Ureter (tissue), 1 donor: ENCODE measurements around the gene RPL18. TPM values are rescaled to one million over a fixed set of nuclear protein-coding genes. Genes with fewer than 3 reads are reported as not detected.
"Not testable (repeated sequence)": the region's sequence is repeated elsewhere in the genome, so short reads cannot be mapped to it uniquely, and the experiment has no call there.

ENCODE experiments used
- DNase-seq: peaks from one replicate; pipeline ENCODE4 v3.0.0-alpha.2; 2020; ENCODE audit warnings: low spot score
- total RNA-seq: library from RNA; stranded (reverse); gene quantifications from one replicate; pipeline ENCODE4 v1.2.4, GENCODE V29; 2023
- donor health status: DM: yes; HTN: yes; CAD: no.

Gene RPL18
- total RNA-seq = 1,575 TPM

GRCh38 chr19:48618916-48619691, at the start of gene RPL18, which contains the start of gene SPHK2:
Gene RPL18 (minus strand): TSS chr19:48619178. CDS start chr19:48619143, 35 bp downstream.
Gene SPHK2 (plus strand): TSS chr19:48619506. CDS start chr19:48620515, 1,009 bp downstream.
- peak; percentile 98 for DNase-seq

DNA sequence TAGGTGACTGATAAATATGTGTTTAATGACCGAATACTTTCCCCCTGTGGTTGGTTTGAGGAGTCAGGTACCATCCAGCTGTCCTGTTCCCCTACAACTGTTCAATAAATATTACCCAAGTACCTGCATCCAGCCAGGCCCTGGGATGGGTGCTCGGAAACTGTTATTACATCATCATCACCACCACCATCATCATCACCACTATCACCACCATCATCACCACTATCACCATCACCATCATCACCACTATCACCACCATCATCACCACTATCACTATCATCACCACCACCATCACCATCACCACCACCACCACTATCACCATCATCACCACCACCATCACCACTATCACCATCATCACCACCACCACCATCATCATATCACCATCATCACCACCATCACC, 49.8 kb upstream of the RPL18 start:
- no peak for DNase-seq

DNA sequence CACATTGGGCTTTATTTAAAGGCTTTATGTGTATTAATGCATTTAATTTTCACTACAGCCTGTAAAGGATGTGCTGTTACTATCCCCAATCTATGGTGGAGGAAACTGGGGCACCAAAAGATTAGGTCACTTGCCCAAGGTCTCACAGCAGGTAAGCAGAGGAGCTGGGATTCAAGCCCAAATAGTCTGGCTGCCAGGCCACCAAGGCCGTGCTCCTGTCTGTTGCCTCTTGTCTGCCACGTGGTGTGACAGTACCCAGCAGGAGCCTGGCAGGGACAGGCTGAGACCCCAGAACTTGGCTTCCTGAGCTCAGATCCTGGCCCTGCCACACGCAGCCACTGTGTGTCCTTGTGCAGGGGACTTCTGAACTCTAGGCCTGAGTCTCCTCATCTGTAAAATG, 49.4 kb upstream of the RPL18 start:
- no peak for DNase-seq

DNA sequence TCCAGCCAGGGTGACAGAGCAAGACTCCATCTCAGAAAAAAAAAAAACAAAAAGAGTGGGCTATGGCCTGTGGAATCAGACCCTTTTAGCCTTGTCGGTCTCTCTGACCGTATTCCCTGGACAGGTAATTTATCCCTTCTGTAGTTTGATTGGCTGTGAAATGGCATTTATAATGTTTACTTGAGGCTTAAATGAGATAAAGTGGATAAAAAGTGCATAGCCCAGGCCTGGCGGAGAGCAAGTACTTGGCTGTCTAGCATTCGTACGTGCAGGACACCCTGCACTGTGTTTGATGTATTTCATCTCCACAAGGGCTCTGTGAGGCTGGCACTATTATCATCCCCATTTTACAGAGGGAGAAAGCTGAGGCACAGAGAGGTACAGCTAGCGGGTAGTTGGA, 46.8 kb upstream of the RPL18 start:
- DNase-seq = no peak

DNA sequence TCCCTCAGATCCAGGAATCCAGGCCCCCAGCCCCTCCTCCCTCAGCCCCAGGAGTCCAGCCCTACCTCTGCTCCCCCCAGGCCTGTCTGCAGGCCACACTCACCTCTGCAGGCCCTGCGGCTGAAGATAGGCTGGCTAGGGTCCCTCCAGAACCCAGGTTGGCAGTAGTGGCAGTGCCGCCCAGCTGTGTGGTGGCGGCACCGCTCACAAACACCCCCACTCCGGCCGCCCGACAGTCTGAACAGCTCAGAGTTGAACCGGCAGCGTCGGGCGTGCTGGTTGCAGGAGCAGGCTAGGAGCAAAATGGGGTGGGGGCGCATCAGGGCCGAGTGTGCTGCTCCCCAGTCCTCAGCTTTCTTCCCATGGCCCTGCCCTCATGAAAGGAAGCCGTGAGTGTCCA, 45.5 kb upstream of the RPL18 start:
- no peak for DNase-seq

- no peak for DNase-seq
Measured at GRCh38 chr19:48663667-48664066, 44.7 kb upstream of the RPL18 start.

DNA sequence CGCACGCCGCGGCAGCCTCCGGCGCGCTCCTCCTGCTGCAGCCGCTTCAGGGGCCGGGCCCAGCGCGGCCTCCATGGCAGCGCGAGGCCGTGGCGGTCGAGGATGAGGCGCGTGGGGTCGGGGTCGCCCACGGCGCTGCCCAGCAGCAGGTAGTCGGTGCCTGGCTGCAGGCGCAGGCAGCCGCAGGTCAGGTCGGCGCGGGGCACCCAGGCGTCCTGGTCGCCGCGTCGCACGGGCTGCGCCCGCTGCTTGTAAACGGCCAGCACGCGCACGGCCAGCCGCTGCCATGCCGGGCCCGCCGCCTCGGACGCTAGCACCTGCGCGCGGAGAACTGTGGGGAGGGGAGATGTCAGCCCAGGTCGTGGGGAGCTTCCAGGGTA, 42.7 kb upstream of the RPL18 start:
- DNase-seq = no peak

GRCh38 chr19:48660852-48661710, 42.1 kb upstream of the RPL18 start:
- peak; percentile 86 for DNase-seq

DNA sequence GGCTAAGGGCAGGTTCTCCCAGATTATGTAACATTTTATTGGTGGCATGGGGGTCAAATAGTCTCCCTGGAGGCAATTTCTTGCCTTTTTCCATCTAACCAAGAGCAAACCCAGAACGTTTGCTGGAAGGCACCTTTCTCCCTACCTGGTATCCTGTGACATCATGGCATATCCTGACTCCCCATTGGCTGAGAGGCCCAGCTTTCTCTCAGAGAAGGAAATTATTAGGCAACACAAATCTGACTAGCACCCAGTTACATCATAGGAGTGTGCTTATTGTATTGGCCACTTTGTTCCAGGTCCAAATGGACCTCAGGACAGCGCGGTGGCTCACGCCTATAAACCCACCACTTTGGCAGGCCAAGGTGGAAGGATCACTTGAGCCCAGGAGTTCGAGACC, 40.8 kb upstream of the RPL18 start:
- DNase-seq = no peak

- no peak for DNase-seq
Measured at GRCh38 chr19:48658483-48658882, 39.5 kb upstream of the RPL18 start.

- not testable (repeated sequence) for DNase-seq
Measured at GRCh38 chr19:48657828-48658227, 38.9 kb upstream of the RPL18 start.

DNA sequence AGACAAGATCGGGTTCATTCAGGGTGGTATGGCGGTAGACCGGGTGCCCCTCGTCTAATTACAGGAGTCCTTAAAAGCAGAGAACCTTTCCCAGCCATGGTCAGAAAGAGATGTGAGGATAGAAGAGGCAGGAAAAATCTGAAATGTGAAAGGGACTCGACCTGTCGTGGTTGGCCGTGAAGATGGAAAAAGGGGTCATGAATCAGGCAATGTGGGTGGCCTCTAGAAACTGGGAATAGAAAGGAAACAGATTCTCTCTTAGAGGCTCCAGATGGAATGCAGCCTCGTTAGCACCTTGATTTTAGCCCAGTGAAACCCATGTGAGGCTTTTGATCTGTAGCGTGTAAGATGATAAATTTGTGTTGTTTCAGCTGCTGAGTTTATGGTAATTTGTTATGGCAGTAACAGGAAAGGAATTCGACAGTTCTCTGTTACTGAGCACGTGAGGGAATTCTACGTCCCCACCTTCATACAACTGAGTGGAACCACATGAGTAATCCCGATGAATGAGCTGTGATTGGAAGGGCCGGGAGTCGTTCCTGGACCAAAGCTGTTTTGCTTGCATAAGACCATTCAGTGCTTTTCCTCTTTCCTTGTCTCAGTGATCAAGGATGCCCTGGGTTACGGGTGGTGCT, 38.0 kb upstream of the RPL18 start:
- no peak for DNase-seq

- DNase-seq = no peak
Measured at GRCh38 chr19:48654299-48655059, 35.5 kb upstream of the RPL18 start.

- DNase-seq = no peak
Measured at GRCh38 chr19:48651683-48652048, 32.7 kb upstream of the RPL18 start.

GRCh38 chr19:48650974-48651682, 32.1 kb upstream of the RPL18 start:
- no peak for DNase-seq

DNA sequence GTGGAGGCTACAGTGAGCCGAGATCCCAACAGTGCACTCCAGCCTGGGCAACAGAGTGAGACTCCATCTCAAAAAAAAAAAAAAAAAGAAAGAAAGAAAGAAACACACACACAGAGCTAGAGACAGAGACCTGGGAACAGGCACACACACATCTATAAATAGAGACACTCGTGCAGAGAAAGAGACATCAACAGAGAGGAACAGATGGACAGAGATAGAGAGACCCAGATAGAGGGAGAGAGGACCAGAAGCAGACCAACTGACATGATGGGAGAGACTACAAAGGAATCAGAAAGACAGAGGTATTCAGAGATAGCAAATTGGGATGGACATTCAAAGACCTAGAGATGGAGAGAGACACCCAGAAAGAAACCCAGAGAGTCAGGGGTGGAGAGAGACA, 29.2 kb upstream of the RPL18 start:
- no peak for DNase-seq

DNA sequence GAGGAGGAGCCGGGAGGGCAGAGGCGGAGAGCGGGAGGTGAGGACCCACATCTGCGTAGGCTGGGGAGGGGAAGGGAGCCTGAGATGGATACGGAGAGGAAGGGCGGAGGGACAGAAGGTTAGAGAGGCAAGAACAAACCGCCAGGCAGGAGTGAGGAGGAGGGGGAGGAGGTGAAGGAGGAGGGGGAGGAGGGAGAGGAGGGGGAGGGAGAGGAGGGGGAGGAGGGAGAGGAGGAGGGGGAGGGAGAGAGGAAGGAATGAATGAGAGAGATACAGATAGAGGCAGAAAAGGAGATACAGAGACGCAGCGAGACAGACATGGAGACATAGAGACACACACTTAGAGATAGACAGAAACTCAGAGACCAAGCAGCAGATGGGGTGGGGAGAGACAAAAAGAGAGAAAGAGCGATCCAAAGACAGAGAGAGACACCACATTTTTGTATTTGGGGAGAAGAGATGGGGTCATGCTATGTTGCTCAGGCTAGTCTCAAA, 27.8 kb upstream of the RPL18 start:
- DNase-seq = no peak

GRCh38 chr19:48646001-48646721, 27.2 kb upstream of the RPL18 start, which contains the start of gene CA11:
Gene CA11 (minus strand): TSS chr19:48646187. CDS start chr19:48645632, 555 bp downstream.
- peak; percentile 93 for DNase-seq

GRCh38 chr19:48645620-48646000, 26.6 kb upstream of the RPL18 start:
- no peak for DNase-seq
